Occipital lobe (tissue), 2 donors: ENCODE data around the gene KANSL1. TPM values are rescaled to one million over a fixed set of nuclear protein-coding genes. Genes with fewer than 3 reads are reported as not detected.

Source experiments
- DNase-seq: peaks from one replicate; lab custom pipeline; 2025; lab: John Stamatoyannopoulos, UW
- total RNA-seq: library from RNA; depleted of rRNA; stranded (reverse); fragments of >200 nt; gene quantifications from one replicate; pipeline ENCODE4 v1.2.3, GENCODE V29; 2014

KANSL1 gene
- total RNA-seq, 1 donor from 2014 or later = 116 TPM

GRCh38 chr17:46001390-46002310 lies 191.6 kb downstream of the KANSL1 start:
- DNase-seq = no peak

GRCh38 chr17:46000757-46001156 lies 192.5 kb downstream of the KANSL1 start:
- no peak for DNase-seq

DNA sequence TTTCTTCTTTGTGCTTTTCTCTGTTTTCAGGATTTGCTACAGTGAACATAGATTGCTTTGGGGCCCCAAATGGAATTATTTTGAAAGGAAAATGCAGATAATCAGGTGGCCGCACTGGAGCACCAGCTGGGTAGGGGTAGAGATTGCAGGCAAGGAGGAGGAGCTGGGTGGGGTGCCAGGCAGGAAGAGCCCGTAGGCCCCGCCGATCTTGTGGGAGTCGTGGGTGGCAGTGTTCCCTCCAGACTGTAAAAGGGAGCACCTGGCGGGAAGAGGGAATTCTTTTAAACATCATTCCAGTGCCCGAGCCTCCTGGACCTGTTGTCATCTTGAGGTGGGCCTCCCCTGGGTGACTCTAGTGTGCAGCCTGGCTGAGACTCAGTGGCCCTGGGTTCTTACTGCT lies 192.9 kb downstream of the KANSL1 start:
- DNase-seq = no peak

- no peak for DNase-seq
Measured at GRCh38 chr17:45999900-46000290, 193.3 kb downstream of the KANSL1 start.

DNA sequence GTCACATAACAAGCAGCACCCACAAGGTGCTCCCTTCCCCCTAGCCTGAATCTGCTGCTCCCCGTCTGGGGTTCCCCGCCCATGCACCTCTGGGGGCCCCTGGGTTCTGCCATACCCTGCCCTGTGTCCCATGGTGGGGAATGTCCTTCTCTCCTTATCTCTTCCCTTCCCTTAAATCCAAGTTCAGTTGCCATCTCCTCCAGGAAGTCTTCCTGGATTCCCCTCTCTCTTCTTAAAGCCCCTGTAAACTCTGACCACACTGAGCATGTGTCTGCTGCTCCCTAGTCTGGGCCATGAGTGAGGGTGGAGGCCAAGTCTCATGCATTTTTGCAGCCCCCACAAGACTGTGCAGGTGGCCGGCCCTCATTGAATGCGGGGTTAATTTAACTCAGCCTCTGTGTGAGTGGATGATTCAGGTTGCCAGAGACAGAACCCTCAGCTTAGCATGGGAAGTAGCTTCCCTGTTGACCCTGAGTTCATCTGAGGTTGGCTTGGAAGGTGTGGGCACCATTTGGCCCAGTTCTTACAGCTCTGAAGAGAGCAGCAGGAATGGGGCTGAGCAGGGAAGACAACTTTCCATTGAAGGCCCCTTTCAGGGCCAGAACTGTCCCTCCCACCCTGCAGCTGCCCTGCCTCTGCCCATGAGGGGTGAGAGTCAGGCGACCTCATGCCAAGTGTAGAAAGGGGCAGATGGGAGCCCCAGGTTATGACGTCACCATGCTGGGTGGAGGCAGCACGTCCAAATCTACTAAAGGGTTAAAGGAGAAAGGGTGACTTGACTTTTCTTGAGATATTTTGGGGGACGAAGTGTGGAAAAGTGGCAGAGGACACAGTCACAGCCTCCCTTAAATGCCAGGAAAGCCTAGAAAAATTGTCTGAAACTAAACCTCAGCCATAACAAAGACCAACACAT lies 194.0 kb downstream of the KANSL1 start, which contains the start of gene STH:
Gene STH, plus strand, starts transcription at position 264 of the 913 bp plus-strand sequence. Its CDS starts 30 bp downstream, at position 294.
- DNase-seq = no peak

- DNase-seq = no peak
Measured at GRCh38 chr17:45997624-45998023, 195.6 kb downstream of the KANSL1 start.

DNA sequence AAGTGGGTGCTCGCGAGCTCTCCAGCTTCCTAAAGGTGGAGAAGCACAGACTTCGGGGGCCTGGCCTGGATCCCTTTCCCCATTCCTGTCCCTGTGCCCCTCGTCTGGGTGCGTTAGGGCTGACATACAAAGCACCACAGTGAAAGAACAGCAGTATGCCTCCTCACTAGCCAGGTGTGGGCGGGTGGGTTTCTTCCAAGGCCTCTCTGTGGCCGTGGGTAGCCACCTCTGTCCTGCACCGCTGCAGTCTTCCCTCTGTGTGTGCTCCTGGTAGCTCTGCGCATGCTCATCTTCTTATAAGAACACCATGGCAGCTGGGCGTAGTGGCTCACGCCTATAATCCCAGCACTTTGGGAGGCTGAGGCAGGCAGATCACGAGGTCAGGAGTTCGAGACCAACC lies 196.1 kb downstream of the KANSL1 start:
- DNase-seq = no peak

- DNase-seq = no peak
Measured at GRCh38 chr17:45996282-45996937, 196.8 kb downstream of the KANSL1 start.

- DNase-seq = no peak
Measured at GRCh38 chr17:45995627-45996270, 197.5 kb downstream of the KANSL1 start.

DNA sequence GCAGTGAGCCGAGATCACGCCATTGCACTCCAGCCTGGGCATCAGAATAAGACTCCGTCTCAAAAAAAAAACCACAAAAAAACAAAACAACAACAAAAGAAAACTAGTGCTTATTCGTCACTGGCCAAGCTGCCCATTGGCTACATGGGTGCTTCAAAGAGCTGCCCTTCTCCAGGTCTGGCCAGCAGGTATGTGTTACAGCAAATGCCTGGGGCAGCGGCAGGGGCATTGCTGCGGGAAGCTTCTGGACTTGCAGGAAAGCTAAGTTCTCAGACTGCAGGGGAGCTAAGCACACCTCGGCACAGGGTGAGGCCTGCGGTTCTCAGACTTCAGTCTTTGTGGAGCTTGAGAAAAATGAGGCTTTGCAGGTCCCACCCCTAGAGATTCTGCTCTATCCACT lies 198.2 kb downstream of the KANSL1 start:
- DNase-seq = no peak

- DNase-seq = no peak
Measured at GRCh38 chr17:45993962-45994627, 199.1 kb downstream of the KANSL1 start.

GRCh38 chr17:45992904-45993303 lies 200.3 kb downstream of the KANSL1 start:
- DNase-seq = no peak

DNA sequence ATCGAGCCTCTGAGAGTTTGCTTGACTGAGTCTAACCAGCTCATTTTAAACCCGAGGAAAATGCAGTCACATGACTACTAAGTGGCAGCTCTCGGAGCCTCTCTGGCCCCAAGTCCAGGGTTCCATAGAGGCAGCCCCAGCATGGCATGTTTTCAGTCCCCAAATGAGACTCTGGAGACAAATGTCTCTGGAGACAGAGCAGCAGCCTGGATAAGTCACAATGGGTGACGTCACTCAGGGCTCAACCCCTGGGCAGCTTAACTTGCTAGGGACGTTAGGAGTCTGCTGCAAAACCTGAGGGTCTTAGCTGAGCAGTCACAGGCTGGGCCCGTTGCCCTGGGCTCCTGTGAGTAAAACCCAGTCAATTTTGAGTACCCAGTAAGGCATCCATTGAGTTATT lies 201.1 kb downstream of the KANSL1 start:
- DNase-seq = no peak

- DNase-seq = no peak
Measured at GRCh38 chr17:45991341-45991740, 201.9 kb downstream of the KANSL1 start.

DNA sequence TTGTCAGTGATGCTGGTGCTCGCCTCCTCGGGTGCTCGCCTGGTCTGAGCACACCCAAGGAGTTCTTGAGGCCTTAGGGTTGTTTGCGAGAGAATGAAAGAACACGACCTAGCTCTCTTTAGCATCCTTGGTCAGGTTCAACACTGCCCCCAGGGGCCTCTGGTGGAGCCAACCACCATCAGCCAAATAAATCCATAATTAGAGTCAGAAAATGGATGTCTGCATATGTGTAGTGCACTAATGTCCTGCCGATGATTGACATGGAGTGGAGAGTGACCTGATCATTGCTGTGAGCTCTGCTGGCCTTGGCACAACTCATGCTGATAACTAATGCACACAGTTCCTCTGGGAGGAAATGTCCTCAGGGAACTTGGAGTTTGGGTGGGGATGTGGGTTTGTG lies 202.3 kb downstream of the KANSL1 start:
- DNase-seq = no peak

DNA sequence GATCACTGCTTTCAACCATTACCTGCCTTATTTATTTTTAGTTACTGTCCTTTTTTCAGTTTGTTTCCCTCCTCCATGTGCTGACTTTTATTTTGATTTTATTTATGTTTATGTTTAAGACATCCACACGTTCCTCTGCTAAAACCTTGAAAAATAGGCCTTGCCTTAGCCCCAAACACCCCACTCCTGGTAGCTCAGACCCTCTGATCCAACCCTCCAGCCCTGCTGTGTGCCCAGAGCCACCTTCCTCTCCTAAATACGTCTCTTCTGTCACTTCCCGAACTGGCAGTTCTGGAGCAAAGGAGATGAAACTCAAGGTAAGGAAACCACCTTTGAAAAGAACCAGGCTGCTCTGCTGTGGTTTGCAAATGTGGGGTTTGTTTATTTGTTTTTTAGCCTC lies 203.5 kb downstream of the KANSL1 start:
- no peak for DNase-seq

GRCh38 chr17:45987706-45988105 lies 205.5 kb downstream of the KANSL1 start:
- DNase-seq = no peak

- no peak for DNase-seq
Measured at GRCh38 chr17:45986056-45986455, 207.2 kb downstream of the KANSL1 start.

- DNase-seq = no peak
Measured at GRCh38 chr17:45985447-45985846, 207.8 kb downstream of the KANSL1 start.

DNA sequence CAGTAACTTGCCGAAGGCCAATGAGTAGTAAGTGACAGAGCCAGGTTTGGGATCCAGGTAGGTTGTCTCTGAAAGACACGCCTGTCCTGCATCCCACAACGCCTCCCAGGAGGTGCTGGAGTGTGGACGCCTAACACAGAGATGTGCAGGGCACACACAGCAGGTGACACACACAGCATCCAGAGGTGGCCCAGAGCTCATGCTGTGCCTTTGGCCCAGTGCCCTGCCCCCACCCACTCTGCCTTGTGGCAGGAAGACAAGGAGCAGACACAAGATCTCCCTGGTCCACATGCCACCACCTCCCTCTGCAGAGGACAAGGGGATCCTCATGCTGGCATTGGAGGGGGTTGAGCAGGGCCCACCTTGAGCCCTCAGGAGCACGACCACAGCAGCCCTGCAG lies 208.9 kb downstream of the KANSL1 start:
- DNase-seq = no peak
